ENCODE data around the gene PDGFRB. TPM values are rescaled to one million over a fixed set of nuclear protein-coding genes. Genes with fewer than 3 reads are reported as not detected.

The PDGFRB gene
- 1.7 and 2.1 TPM in 2 replicates for polyA plus RNA-seq

GRCh38 chr5:150155258-150156026, at the start of gene PDGFRB:
TSS of gene PDGFRB (minus strand) at chr5:150155845. CDS start at chr5:150137047, 18,798 bp downstream.

DNA sequence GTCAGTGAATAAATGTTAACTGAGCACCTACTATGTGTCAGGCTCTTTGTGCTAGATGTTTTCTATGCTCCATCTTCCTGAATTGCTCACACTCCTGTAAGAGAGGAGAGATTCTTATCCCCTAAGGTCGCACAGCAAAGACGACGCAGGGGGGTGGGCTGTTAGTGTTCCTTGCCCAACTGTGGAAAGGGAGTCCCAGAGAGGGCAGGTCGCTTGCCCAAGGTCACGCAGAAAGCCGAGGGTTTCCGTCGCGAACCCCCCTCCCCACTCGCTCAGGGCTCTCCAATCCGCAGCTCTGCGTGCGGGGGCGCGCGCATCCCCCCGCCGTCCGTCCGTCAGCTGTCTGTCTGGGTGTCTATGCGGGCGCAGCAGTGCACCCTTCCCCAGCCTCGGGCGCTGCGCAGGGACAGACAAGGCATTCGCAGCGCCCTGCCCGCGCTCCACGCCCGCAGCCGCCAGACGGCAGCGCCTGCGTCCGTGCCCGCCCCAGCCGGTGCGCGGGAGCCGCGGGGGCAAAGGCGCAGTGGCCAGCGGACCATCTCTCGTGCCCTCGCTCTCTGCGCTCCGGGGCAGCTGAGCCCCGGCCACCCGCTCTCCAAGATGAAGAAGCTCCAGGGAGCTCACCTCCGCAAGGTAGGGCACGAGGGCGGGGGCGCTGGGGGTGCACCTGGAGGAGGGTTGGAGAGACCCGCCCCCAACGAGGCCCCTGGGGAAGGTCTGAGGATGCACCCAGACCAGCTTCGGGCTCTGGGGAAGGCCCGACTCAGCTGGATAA, 34.3 kb upstream of the PDGFRB start, which contains the start of gene SLC6A7:
Gene SLC6A7 (plus strand): TSS at position 335 of the 775 bp plus-strand sequence. CDS start 266 bp downstream, at position 601.

GRCh38 chr5:150166650-150167511, 11.2 kb upstream of the PDGFRB start, which contains the start of gene CDX1:
TSS of gene CDX1 (plus strand) at chr5:150166778. CDS start at chr5:150166877, 99 bp downstream.

GRCh38 chr5:150085950-150086715, 69.5 kb downstream of the PDGFRB start, which contains the start of gene CSF1R:
TSS of gene CSF1R (minus strand) at chr5:150086554. CDS start at chr5:150086427, 127 bp downstream.

Other genes starting within 250 kb of the PDGFRB start
- gene PDE6A, start 211.1 kb downstream of the PDGFRB start, polyA plus RNA-seq = not detected in 2 replicates
- 1.0 and 1.5 TPM in 2 replicates for gene SLC26A2, start 195.1 kb downstream of the PDGFRB start, polyA plus RNA-seq
- gene TIGD6, start 155.2 kb downstream of the PDGFRB start, polyA plus RNA-seq = 1.9 and 2.6 TPM in 2 replicates
- 1.4 and 2.5 TPM in 2 replicates for gene HMGXB3, start 155.1 kb downstream of the PDGFRB start, polyA plus RNA-seq
- gene CSF1R, start 69.3 kb downstream of the PDGFRB start, polyA plus RNA-seq = 0.25 and 0.27 TPM in 2 replicates
- gene CDX1, start 10.9 kb upstream of the PDGFRB start, polyA plus RNA-seq = not detected in 2 replicates
- 0.65 TPM in 1 of 2 replicates, not detected in the other for gene SLC6A7, start 34.2 kb upstream of the PDGFRB start, polyA plus RNA-seq
- 6.8 and 39.5 TPM in 2 replicates for gene CAMK2A, start 133.9 kb upstream of the PDGFRB start, polyA plus RNA-seq
- gene ARSI, start 147.1 kb upstream of the PDGFRB start, polyA plus RNA-seq = not detected in 2 replicates
- gene TCOF1, start 201.9 kb upstream of the PDGFRB start, polyA plus RNA-seq = 5.8 and 6.0 TPM in 2 replicates

All from Purkinje cell (primary cell).